ENCODE data around the gene UBE2A.
A peak's percentile ranks its signal among the peaks of the same experiment; 100 is the strongest.

Gene UBE2A

GRCh38 chrX:119602701-119603255 lies 28.4 kb downstream of the UBE2A start:
- Mint-ChIP-seq H3K9me3 (no peaks in the 10 kb centered on the region), H3K27ac (no peak overlapping the region), H3K4me3 (no peak overlapping the region), H3K36me3 (peaks cover 6% of the 10 kb centered on the region), H3K27me3 (no peaks in the 10 kb centered on the region), H3K4me1 (peaks cover 39% of the 10 kb centered on the region)

- Mint-ChIP-seq H3K9me3 (no peaks in the 10 kb centered on the region), H3K27ac (no peak overlapping the region), H3K36me3 (peaks cover 6% of the 10 kb centered on the region), H3K4me1 (peaks cover 33% of the 10 kb centered on the region), H3K27me3 (no peaks in the 10 kb centered on the region), H3K4me3 (peak overlapping the region; percentile 95)
Measured at GRCh38 chrX:119604766-119605463, 30.6 kb downstream of the UBE2A start.

GRCh38 chrX:119605464-119606279 lies 31.3 kb downstream of the UBE2A start:
- peak overlapping the region; percentile 95 for H3K4me3 Mint-ChIP-seq
- peak overlapping the region; percentile 98 for H3K27ac Mint-ChIP-seq
- no peaks in the 10 kb centered on the region for H3K27me3 Mint-ChIP-seq
- H3K9me3 Mint-ChIP-seq = no peaks in the 10 kb centered on the region
- peaks cover 6% of the 10 kb centered on the region for H3K36me3 Mint-ChIP-seq
- H3K4me1 Mint-ChIP-seq = peaks cover 39% of the 10 kb centered on the region

GRCh38 chrX:119606280-119607017 lies 32.1 kb downstream of the UBE2A start, which contains the start of gene NKRF:
TSS of gene NKRF (minus strand) at chrX:119606424.
- H3K4me1 Mint-ChIP-seq = peaks cover 39% of the 10 kb centered on the region
- no peaks in the 10 kb centered on the region for H3K27me3 Mint-ChIP-seq

GRCh38 chrX:119607018-119607389 lies 32.6 kb downstream of the UBE2A start:
- Mint-ChIP-seq H3K36me3 (peaks cover 5% of the 10 kb centered on the region), H3K27me3 (no peaks in the 10 kb centered on the region), H3K4me1 (peaks cover 34% of the 10 kb centered on the region), H3K27ac (peak overlapping the region; percentile 35), H3K4me3 (peak overlapping the region; percentile 95), H3K9me3 (no peaks in the 10 kb centered on the region)

More at GRCh38 chrX:119606280-119607017, 32.1 kb downstream of the UBE2A start, which contains the start of gene NKRF:
- Mint-ChIP-seq H3K9me3 (no peaks in the 10 kb centered on the region), H3K36me3 (peaks cover 6% of the 10 kb centered on the region), H3K27ac (peak within 1 kb of the TSS; percentile 98), H3K4me3 (peak within 1 kb of the TSS; percentile 95)

GRCh38 chrX:119614776-119615175 lies 40.4 kb downstream of the UBE2A start:
- Mint-ChIP-seq H3K27me3 (no peaks in the 10 kb centered on the region), H3K4me3 (no peak overlapping the region), H3K9me3 (no peaks in the 10 kb centered on the region), H3K36me3 (peaks cover 2% of the 10 kb centered on the region), H3K4me1 (peaks cover 6% of the 10 kb centered on the region), H3K27ac (no peak overlapping the region)

- no peak overlapping the region for H3K4me3 Mint-ChIP-seq
- H3K36me3 Mint-ChIP-seq = peaks cover 2% of the 10 kb centered on the region
- H3K9me3 Mint-ChIP-seq = no peaks in the 10 kb centered on the region
- H3K27me3 Mint-ChIP-seq = no peaks in the 10 kb centered on the region
- H3K4me1 Mint-ChIP-seq = no peaks in the 10 kb centered on the region
- H3K27ac Mint-ChIP-seq = no peak overlapping the region
Measured at GRCh38 chrX:119617517-119618164, 43.3 kb downstream of the UBE2A start.

- peak overlapping the region; percentile 17 for H3K27ac Mint-ChIP-seq
- H3K4me1 Mint-ChIP-seq = no peaks in the 10 kb centered on the region
- no peaks in the 10 kb centered on the region for H3K9me3 Mint-ChIP-seq
- no peak overlapping the region for H3K4me3 Mint-ChIP-seq
- H3K27me3 Mint-ChIP-seq = no peaks in the 10 kb centered on the region
- peaks cover 2% of the 10 kb centered on the region for H3K36me3 Mint-ChIP-seq
Measured at GRCh38 chrX:119618439-119618838, 44.1 kb downstream of the UBE2A start.

- no peaks in the 10 kb centered on the region for H3K36me3 Mint-ChIP-seq
- H3K27me3 Mint-ChIP-seq = no peaks in the 10 kb centered on the region
- no peaks in the 10 kb centered on the region for H3K4me1 Mint-ChIP-seq
- no peaks in the 10 kb centered on the region for H3K9me3 Mint-ChIP-seq
- no peak overlapping the region for H3K4me3 Mint-ChIP-seq
- no peak overlapping the region for H3K27ac Mint-ChIP-seq
Measured at GRCh38 chrX:119622356-119623232, 48.2 kb downstream of the UBE2A start.

GRCh38 chrX:119624417-119624816 lies 50.1 kb downstream of the UBE2A start:
- H3K9me3 Mint-ChIP-seq = no peaks in the 10 kb centered on the region
- no peak overlapping the region for H3K4me3 Mint-ChIP-seq
- no peak overlapping the region for H3K27ac Mint-ChIP-seq
- no peaks in the 10 kb centered on the region for H3K27me3 Mint-ChIP-seq
- peaks cover 2% of the 10 kb centered on the region for H3K36me3 Mint-ChIP-seq
- no peaks in the 10 kb centered on the region for H3K4me1 Mint-ChIP-seq

GRCh38 chrX:119624951-119625668 lies 50.7 kb downstream of the UBE2A start:
- H3K4me1 Mint-ChIP-seq = no peaks in the 10 kb centered on the region
- no peaks in the 10 kb centered on the region for H3K27me3 Mint-ChIP-seq
- H3K36me3 Mint-ChIP-seq = peaks cover 2% of the 10 kb centered on the region
- H3K27ac Mint-ChIP-seq = peak overlapping the region; percentile 76
- H3K9me3 Mint-ChIP-seq = no peaks in the 10 kb centered on the region
- H3K4me3 Mint-ChIP-seq = no peak overlapping the region

GRCh38 chrX:119625843-119626242 lies 51.5 kb downstream of the UBE2A start:
- Mint-ChIP-seq H3K4me1 (no peaks in the 10 kb centered on the region), H3K27ac (peak overlapping the region; percentile 30), H3K36me3 (peaks cover 2% of the 10 kb centered on the region), H3K4me3 (no peak overlapping the region), H3K27me3 (no peaks in the 10 kb centered on the region), H3K9me3 (no peaks in the 10 kb centered on the region)

Data from activated naive CD4-positive, alpha-beta T cell treated with anti-CD3 and anti-CD28 coated beads, Interleukin-2, amount 50 U/mL, for 24 hours (primary cell).